ENCODE measurements around the gene LIPE. TPM values are rescaled to one million over a fixed set of nuclear protein-coding genes. Genes with fewer than 3 reads are reported as not detected.
"Not testable (repeated sequence)": the region's sequence is repeated elsewhere in the genome, so short reads cannot be mapped to it uniquely, and the experiment has no call there.

The LIPE gene
- total RNA-seq, 2 donors from 2014 or later, result 25.1 to 31.5 TPM

GRCh38 chr19:42461700-42462324, 34.6 kb upstream of the LIPE start:
- Mint-ChIP-seq H3K27me3 (no peaks in the 10 kb centered on the region), H3K9me3 (no peaks in the 10 kb centered on the region), H3K4me3 (no peak overlapping the region), H3K4me1 (ENCODE audit: low read depth in 2 of 2) (peaks cover 4 to 6% of the 10 kb centered on the region in 2 donors), H3K27ac (no peak overlapping the region), H3K36me3 (no peaks in the 10 kb centered on the region)
- ATAC-seq (no peak), DNase-seq (ENCODE audit: low spot score) (peak; percentile 8)

DNA sequence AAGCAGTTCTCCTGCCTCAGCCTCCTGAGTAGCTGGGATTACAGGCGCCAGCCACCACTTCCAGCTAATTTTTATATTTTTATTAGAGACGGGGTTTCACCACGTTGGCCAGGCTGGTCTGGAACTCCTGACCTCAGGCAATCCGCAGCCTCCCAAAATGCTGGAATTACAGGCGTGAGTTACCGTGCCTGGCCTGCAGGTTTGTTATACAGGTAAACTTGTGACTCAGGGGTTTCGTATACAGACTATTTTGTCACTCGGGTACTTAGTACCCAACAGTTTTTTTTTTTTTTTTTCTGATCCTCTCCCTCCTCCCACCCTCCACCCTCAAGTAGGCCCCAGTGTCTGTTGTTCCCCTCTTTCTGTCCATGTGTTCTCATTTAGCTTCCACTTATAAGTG, 34.0 kb upstream of the LIPE start:
- DNase-seq (ENCODE audit: low spot score); H3K4me1 Mint-ChIP-seq (ENCODE audit: low read depth in 2 of 2); ATAC-seq; H3K27me3 Mint-ChIP-seq; H3K27ac Mint-ChIP-seq; H3K4me3 Mint-ChIP-seq; H3K36me3 Mint-ChIP-seq; H3K9me3 Mint-ChIP-seq: not testable (repeated sequence)

- ATAC-seq (no peak), DNase-seq (ENCODE audit: low spot score) (no peak)
- H3K27ac Mint-ChIP-seq, result no peak overlapping the region
- H3K36me3 Mint-ChIP-seq, result no peaks in the 10 kb centered on the region
- no peaks in the 10 kb centered on the region for H3K27me3 Mint-ChIP-seq
- no peaks in the 10 kb centered on the region for H3K9me3 Mint-ChIP-seq
- H3K4me1 Mint-ChIP-seq (ENCODE audit: low read depth in 2 of 2), result no peaks in the 10 kb centered on the region
- H3K4me3 Mint-ChIP-seq, result no peak overlapping the region
Observed at GRCh38 chr19:42459926-42460325, 32.7 kb upstream of the LIPE start.

- DNase-seq (ENCODE audit: low spot score), result no peak
- H3K36me3 Mint-ChIP-seq, result no peaks in the 10 kb centered on the region
- H3K4me3 Mint-ChIP-seq, result no peak overlapping the region
- H3K27ac Mint-ChIP-seq, result no peak overlapping the region
- ATAC-seq, result no peak
- H3K9me3 Mint-ChIP-seq, result no peaks in the 10 kb centered on the region
- peaks cover 0 to 7% of the 10 kb centered on the region in 2 donors for H3K27me3 Mint-ChIP-seq
- H3K4me1 Mint-ChIP-seq (ENCODE audit: low read depth in 2 of 2), result peaks cover 0 to 13% of the 10 kb centered on the region in 2 donors
Observed at GRCh38 chr19:42455621-42456081, 28.5 kb upstream of the LIPE start.

- peaks cover 0 to 13% of the 10 kb centered on the region in 2 donors for H3K4me1 Mint-ChIP-seq (ENCODE audit: low read depth in 2 of 2)
- ATAC-seq (no peak), DNase-seq (ENCODE audit: low spot score) (no peak)
- no peak overlapping the region for H3K4me3 Mint-ChIP-seq
- H3K9me3 Mint-ChIP-seq, result no peaks in the 10 kb centered on the region
- peaks cover 0 to 7% of the 10 kb centered on the region in 2 donors for H3K27me3 Mint-ChIP-seq
- H3K36me3 Mint-ChIP-seq, result no peaks in the 10 kb centered on the region
- H3K27ac Mint-ChIP-seq, result no peak overlapping the region
Observed at GRCh38 chr19:42455086-42455485, 27.9 kb upstream of the LIPE start.

DNA sequence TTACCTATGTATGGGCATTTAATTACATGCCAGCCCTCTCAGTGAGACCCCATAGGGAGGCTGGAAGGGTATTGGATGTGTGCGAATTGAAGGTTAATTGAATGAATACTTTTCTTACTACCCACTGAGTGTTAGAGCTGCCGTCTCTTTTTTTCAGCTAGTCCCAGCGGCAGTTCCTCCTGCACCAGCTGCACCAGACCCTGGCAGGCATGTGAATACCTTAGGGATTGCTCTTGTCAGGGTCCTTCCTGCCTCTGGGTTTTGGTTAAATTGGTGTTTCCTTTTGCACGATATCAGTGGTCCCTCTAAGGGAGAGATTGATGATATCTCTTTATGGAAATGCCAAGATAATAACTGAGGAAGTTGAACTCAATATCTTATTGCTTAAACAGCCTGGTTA, 25.4 kb upstream of the LIPE start:
- no peaks in the 10 kb centered on the region for H3K36me3 Mint-ChIP-seq
- H3K9me3 Mint-ChIP-seq, result no peaks in the 10 kb centered on the region
- H3K4me3 Mint-ChIP-seq, result no peak overlapping the region
- peaks cover 0 to 13% of the 10 kb centered on the region in 2 donors for H3K4me1 Mint-ChIP-seq (ENCODE audit: low read depth in 2 of 2)
- peaks cover 0 to 7% of the 10 kb centered on the region in 2 donors for H3K27me3 Mint-ChIP-seq
- no peak for DNase-seq (ENCODE audit: low spot score)
- ATAC-seq, result no peak
- H3K27ac Mint-ChIP-seq, result no peak overlapping the region

DNA sequence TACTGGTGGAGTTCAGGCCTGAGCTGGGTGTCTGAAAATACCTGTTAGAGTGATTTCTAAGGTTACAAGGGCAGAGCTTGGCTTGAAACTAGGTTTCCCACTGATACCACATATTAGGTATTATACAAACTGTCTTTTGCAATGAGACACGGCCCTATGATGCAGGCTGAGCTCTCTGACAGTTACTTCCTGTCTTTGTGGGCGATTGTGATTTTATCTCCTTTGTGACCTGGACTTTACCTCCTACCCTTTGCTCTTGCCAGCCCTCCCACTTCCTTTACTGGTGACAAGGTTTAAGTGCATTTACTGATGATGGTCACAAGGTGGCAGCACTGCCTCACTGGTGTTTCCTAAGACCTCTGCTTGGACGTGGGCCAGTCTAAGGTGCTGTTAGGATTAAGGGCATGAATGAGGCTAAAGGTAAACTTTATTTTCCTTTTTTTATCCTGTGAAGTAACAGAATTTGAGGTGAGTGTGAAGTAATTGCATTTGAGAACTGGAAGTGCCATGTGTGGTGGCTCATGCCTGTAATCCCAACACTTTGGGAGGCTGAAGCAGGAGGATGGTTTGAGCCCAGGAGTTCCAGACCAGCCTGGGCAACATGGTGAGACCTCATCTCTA, 23.2 kb upstream of the LIPE start:
- Mint-ChIP-seq H3K9me3 (no peaks in the 10 kb centered on the region), H3K4me3 (no peak overlapping the region), H3K27me3 (peaks cover 0 to 7% of the 10 kb centered on the region in 2 donors), H3K4me1 (ENCODE audit: low read depth in 2 of 2) (peaks cover 0 to 13% of the 10 kb centered on the region in 2 donors), H3K27ac (no peak overlapping the region), H3K36me3 (no peaks in the 10 kb centered on the region)
- DNase-seq (ENCODE audit: low spot score) (peak; percentile 82), ATAC-seq (peak; percentile 97)

GRCh38 chr19:42448306-42448705, 21.1 kb upstream of the LIPE start:
- H3K9me3 Mint-ChIP-seq; H3K27ac Mint-ChIP-seq; H3K27me3 Mint-ChIP-seq; ATAC-seq; DNase-seq (ENCODE audit: low spot score); H3K4me3 Mint-ChIP-seq; H3K36me3 Mint-ChIP-seq; H3K4me1 Mint-ChIP-seq (ENCODE audit: low read depth in 2 of 2): not testable (repeated sequence)

GRCh38 chr19:42445948-42446347, 18.8 kb upstream of the LIPE start:
- ATAC-seq (no peak), DNase-seq (ENCODE audit: low spot score) (no peak)
- peaks cover 4% of the 10 kb centered on the region in 2 donors for H3K4me1 Mint-ChIP-seq (ENCODE audit: low read depth in 2 of 2)
- H3K27ac Mint-ChIP-seq, result no peak overlapping the region
- no peaks in the 10 kb centered on the region for H3K9me3 Mint-ChIP-seq
- no peaks in the 10 kb centered on the region for H3K36me3 Mint-ChIP-seq
- H3K27me3 Mint-ChIP-seq, result peaks cover 0 to 2% of the 10 kb centered on the region in 2 donors
- no peak overlapping the region for H3K4me3 Mint-ChIP-seq

GRCh38 chr19:42443944-42444398, 16.8 kb upstream of the LIPE start:
- Mint-ChIP-seq H3K4me3 (no peak overlapping the region), H3K27ac (no peak overlapping the region), H3K36me3 (no peaks in the 10 kb centered on the region), H3K4me1 (ENCODE audit: low read depth in 2 of 2) (peaks cover 9 to 12% of the 10 kb centered on the region in 2 donors), H3K9me3 (no peaks in the 10 kb centered on the region), H3K27me3 (peaks cover 0 to 5% of the 10 kb centered on the region in 2 donors)
- DNase-seq (ENCODE audit: low spot score) (no peak), ATAC-seq (no peak)

GRCh38 chr19:42442833-42443232, 15.6 kb upstream of the LIPE start, which contains the start of gene CXCL17:
CXCL17 (minus strand) TSS chr19:42442946; CDS start chr19:42442832, 114 bp downstream.
- DNase-seq (ENCODE audit: low spot score), result no peak
- Mint-ChIP-seq H3K27ac (no peak within 1 kb of the TSS), H3K4me3 (no peak within 1 kb of the TSS), H3K36me3 (no peaks in the 10 kb centered on the region), H3K27me3 (peaks cover 0 to 5% of the 10 kb centered on the region in 2 donors), H3K4me1 (ENCODE audit: low read depth in 2 of 2) (peaks cover 14 to 19% of the 10 kb centered on the region in 2 donors), H3K9me3 (no peaks in the 10 kb centered on the region)
- no peak for ATAC-seq

- no peak for DNase-seq (ENCODE audit: low spot score)
- Mint-ChIP-seq H3K27me3 (peaks cover 0 to 5% of the 10 kb centered on the region in 2 donors), H3K4me3 (no peak overlapping the region), H3K36me3 (no peaks in the 10 kb centered on the region), H3K4me1 (ENCODE audit: low read depth in 2 of 2) (peaks cover 14 to 19% of the 10 kb centered on the region in 2 donors), H3K27ac (no peak overlapping the region), H3K9me3 (no peaks in the 10 kb centered on the region)
- ATAC-seq, result no peak
Observed at GRCh38 chr19:42441049-42441445, 13.9 kb upstream of the LIPE start.

GRCh38 chr19:42440357-42441048, 13.3 kb upstream of the LIPE start:
- peaks cover 14 to 19% of the 10 kb centered on the region in 2 donors for H3K4me1 Mint-ChIP-seq (ENCODE audit: low read depth in 2 of 2)
- H3K27ac Mint-ChIP-seq, result no peak overlapping the region
- no peaks in the 10 kb centered on the region for H3K9me3 Mint-ChIP-seq
- peak; percentile 61 to 67 for ATAC-seq
- peaks cover 0 to 5% of the 10 kb centered on the region in 2 donors for H3K27me3 Mint-ChIP-seq
- H3K4me3 Mint-ChIP-seq, result no peak overlapping the region
- no peaks in the 10 kb centered on the region for H3K36me3 Mint-ChIP-seq
- DNase-seq (ENCODE audit: low spot score), result peak; percentile 79

DNA sequence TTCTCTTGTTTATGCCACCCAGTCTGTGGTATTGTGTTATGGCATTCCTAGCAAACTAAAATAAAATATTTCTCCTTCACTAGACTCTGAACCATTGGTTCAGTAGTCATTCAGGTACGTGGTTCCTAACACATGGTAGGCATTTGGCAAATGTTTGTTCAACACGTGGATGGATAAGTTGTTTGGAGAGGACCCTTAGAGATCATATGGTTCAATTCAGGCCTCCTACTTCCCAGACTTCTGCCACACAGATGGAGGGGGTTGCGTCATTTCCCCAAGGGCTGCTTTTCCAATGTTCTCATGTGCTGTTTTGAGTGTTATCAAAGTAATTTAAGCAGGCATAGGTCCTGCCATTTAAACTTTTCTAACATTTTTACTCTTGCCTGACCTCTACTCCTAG, 8.8 kb upstream of the LIPE start:
- Mint-ChIP-seq H3K36me3 (no peaks in the 10 kb centered on the region), H3K9me3 (no peaks in the 10 kb centered on the region), H3K27ac (no peak overlapping the region), H3K4me1 (ENCODE audit: low read depth in 2 of 2) (peaks cover 11 to 15% of the 10 kb centered on the region in 2 donors), H3K4me3 (no peak overlapping the region), H3K27me3 (peaks cover 0 to 4% of the 10 kb centered on the region in 2 donors)
- ATAC-seq (no peak), DNase-seq (ENCODE audit: low spot score) (no peak)
